Measurements from ENCODE around the gene BTBD16. TPM values are rescaled to one million over a fixed set of nuclear protein-coding genes. Genes with fewer than 3 reads are reported as not detected.

BTBD16 gene
- total RNA-seq, 1 donor from 2014 or later, result not detected

DNA sequence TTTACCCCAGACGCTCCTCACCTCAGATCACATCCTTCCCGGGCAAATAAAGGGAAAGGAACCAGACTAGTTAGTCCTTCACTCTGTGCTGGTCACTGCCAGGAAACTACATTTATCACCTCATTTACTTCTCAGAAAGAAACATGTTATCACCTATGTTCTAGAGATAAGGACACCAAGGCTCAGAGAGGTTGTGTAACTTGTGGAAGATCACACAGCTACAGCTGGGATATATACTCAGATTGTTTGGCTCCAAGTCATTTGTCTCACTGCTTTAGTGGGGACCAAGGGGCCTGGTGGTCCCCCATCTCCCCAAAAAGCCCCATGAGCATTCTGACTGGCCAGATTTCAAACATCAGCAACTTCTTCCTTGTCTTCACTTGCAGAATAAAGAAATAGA is 17.5 kb upstream of the BTBD16 start:
- Mint-ChIP-seq H3K4me1 (no peaks in the 10 kb centered on the region), H3K4me3 (no peak overlapping the region), H3K9me3 (no peaks in the 10 kb centered on the region), H3K27me3 (no peaks in the 10 kb centered on the region), H3K27ac (no peak overlapping the region), H3K36me3 (ENCODE audit: low read depth) (no peaks in the 10 kb centered on the region)
- no peak for DNase-seq
- intact Hi-C loops (cut with micrococcal nuclease), result no loop called here

DNA sequence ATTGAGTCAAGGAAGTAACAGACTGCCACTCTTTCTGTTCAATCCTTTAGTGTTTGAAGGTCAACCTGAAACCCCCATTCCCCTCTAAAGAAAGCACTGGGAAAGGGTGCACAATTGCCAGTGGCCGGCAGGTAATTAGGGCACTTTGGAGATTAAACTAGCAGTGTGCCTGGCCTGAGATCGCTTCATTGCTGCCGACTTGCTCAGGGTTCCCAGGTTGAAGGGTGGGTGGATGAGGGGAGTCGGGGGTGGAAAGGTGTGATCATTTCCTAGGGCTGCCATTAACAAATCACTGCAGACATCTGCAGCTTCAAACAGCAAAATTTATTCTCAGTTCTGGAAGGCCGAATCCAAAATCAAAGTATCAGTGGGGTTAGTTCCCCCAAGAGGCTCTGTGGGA is 16.3 kb upstream of the BTBD16 start:
- Mint-ChIP-seq H3K4me1 (no peaks in the 10 kb centered on the region), H3K27me3 (no peaks in the 10 kb centered on the region), H3K9me3 (no peaks in the 10 kb centered on the region), H3K27ac (no peak overlapping the region), H3K4me3 (no peak overlapping the region), H3K36me3 (ENCODE audit: low read depth) (no peaks in the 10 kb centered on the region)
- intact Hi-C loops (cut with micrococcal nuclease), result no loop called here
- no peak for DNase-seq

DNA sequence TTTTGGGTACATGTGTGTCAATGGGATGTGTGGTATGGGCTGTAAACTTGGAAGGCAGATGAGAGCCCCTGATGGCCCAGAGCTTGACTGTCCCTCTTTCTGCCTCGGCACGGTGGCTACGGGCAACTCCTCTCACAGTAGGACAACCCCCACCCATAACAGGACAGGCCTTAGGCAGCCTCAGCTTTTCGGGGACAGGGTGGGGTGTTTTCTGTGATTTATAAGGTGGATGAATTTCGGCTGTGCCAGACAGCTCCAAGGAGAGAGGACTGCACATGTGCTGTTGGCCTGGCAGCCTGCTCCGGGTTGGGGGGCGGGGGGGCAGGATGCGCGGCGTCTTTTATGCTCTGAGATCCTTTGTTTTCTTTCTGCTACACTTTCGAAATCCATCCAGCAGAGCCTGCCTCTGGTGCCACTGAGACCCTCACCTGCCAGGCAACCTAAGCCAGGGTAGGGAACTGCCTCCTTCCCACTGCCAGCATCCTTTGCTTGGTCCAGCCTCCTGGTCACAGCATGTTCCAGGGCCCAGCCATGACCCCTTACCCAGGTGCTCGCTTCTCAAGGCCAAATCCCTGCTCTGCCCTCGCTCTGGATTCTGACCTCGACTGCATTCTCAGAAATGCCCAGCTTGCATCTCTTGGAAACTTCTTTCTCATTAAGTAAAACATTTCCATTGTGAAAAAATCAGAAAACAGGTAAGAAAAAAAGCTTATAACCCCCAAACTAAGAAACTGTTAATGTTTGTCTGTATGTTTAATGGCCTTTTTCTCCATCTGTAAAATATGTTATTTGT is 15.4 kb upstream of the BTBD16 start:
- DNase-seq, result no peak
- Mint-ChIP-seq H3K4me3 (no peak overlapping the region), H3K4me1 (no peaks in the 10 kb centered on the region), H3K36me3 (ENCODE audit: low read depth) (no peaks in the 10 kb centered on the region), H3K27me3 (no peaks in the 10 kb centered on the region), H3K27ac (no peak overlapping the region), H3K9me3 (no peaks in the 10 kb centered on the region)
- intact Hi-C loops (cut with micrococcal nuclease), result no loop called here

DNA sequence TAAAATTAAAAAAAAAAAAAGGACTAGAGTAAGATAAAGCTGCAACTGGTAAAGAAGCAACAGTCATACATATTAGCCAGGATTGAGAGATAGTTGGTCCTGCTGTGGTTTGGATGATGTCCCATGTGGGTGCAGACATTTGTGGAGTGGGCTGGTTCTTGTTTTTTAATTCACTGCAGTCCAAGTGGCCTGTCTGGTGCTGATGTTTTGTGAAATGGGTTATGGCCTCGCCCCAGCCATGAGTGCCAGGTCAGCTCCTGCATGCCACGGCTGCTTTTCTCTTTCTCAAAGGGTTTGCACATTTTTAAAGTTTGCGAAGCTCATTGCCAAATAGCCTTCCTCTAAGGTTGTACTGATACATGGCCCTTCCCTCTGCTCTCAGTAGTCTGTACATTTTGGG is 14.1 kb upstream of the BTBD16 start:
- DNase-seq, result no peak
- Mint-ChIP-seq H3K36me3 (ENCODE audit: low read depth) (no peaks in the 10 kb centered on the region), H3K4me3 (no peak overlapping the region), H3K27ac (no peak overlapping the region), H3K27me3 (no peaks in the 10 kb centered on the region), H3K9me3 (no peaks in the 10 kb centered on the region), H3K4me1 (no peaks in the 10 kb centered on the region)
- intact Hi-C loops (cut with micrococcal nuclease), result no loop called here

DNA sequence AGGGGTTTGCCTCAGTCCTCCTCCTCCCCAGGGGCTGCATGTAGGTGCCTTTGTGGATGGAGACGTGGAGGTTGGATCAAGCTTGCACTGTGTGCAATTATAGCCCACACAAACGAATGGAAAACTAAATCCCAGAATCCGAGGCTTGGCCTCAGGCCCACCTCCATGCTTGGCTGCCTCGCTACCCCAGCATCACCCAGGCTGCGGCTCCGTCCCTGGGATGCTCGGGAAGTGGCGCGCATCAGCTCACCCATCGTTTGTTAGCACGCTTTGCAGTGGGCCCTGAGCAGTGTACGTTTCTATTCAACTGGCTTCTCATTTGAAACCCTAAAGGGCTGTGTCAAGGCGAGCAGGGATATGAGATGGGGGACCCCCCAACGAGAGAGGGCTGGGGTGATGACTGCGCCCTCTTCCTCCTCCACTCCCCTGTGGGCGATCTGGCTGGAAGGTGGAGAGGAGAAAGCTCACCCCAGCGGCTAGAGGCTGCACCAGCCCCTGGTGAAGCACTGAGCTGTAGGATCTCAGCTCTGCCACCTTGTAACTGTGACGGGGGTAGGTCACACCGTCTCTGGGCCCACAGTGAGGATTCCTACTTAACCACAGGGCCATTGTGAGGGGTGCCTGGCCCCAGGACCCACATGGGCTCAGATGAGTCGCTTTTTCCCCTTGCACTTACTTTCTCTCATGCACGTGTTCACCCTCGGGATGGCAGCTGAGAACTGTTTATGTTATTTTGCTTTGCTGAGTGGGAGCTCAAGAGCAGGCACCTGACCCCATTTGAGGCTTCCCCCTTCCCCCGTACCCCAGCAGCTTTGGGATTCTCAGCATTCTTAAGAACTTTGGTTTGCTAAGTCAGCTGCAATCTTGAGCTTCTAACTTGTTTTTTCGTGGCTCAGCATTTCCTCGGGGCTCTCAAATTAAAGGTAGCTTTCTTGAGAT is 12.7 kb upstream of the BTBD16 start:
- no peak for DNase-seq
- intact Hi-C loops (cut with micrococcal nuclease), result no loop called here
- Mint-ChIP-seq H3K4me1 (no peaks in the 10 kb centered on the region), H3K36me3 (ENCODE audit: low read depth) (no peaks in the 10 kb centered on the region), H3K27ac (no peak overlapping the region), H3K27me3 (peaks cover 3% of the 10 kb centered on the region), H3K9me3 (no peaks in the 10 kb centered on the region), H3K4me3 (no peak overlapping the region)

DNA sequence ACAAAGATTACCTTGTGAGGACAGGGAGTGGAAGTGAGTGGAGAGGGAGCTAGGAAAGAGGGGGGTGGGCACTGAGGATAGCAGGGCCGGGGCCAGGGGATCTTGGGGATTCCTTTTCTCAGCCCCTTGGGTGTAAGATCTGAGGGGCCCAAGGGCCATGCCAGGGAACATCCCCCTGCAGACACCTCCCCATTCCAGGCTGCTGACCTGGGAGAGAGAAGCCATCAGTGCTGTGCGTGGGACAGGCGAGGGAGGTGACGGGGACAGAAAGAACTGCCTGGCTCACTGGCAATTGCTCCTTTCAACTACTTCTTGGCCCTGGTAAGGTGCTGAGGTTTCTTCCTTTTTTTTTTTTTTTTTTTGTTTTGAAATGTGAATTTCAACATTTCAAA is 12.0 kb upstream of the BTBD16 start:
- Mint-ChIP-seq H3K9me3 (no peaks in the 10 kb centered on the region), H3K4me3 (no peak overlapping the region), H3K36me3 (ENCODE audit: low read depth) (no peaks in the 10 kb centered on the region), H3K27me3 (peaks cover 4% of the 10 kb centered on the region), H3K4me1 (no peaks in the 10 kb centered on the region), H3K27ac (no peak overlapping the region)
- no peak for DNase-seq
- intact Hi-C loops (cut with micrococcal nuclease), result no loop called here

DNA sequence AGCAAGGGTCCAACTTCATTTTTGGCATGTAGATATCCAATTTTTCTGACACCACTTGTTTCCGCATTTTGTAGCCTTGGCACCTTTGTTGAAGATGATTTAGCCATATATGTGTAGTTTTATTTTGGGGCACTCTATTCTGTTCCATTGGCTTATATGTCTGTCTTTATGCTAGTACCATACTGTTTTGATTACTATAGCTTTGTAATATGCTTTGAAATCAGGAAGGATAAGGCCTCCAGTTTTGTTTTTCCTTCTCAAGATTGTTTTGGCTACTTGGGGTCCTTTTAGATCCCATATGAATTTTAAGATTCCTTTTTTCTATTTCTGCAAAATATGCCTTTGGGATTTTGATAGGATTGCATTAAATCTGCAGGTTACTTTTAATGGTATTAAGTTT is 9.5 kb upstream of the BTBD16 start:
- DNase-seq, result no peak
- Mint-ChIP-seq H3K4me1 (no peaks in the 10 kb centered on the region), H3K9me3 (no peaks in the 10 kb centered on the region), H3K36me3 (ENCODE audit: low read depth) (no peaks in the 10 kb centered on the region), H3K27ac (no peak overlapping the region), H3K27me3 (peaks cover 4% of the 10 kb centered on the region), H3K4me3 (no peak overlapping the region)
- intact Hi-C loops (cut with micrococcal nuclease), result no loop called here

DNA sequence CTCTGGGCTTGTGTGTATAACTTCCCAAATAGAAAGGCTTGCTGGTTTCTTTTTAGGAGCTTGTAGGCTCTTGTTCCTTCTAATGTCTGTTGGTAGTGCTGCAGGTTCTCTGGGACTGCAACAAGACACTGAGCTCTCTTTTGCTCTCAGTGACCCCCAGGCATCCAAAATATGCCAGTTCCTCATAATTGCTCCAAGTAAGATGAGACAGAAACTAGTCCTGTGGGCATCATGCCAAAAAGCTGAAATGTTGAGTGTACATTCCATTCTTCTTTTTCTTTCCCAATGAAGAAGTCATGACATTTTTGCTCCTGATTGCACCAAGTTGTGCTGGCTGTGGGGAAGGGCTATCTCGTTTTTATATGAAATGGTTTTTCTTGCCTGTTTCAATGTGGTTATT is 7.1 kb upstream of the BTBD16 start:
- Mint-ChIP-seq H3K9me3 (no peaks in the 10 kb centered on the region), H3K4me1 (no peaks in the 10 kb centered on the region), H3K36me3 (ENCODE audit: low read depth) (no peaks in the 10 kb centered on the region), H3K27ac (no peak overlapping the region), H3K27me3 (peaks cover 4% of the 10 kb centered on the region), H3K4me3 (no peak overlapping the region)
- intact Hi-C loops (cut with micrococcal nuclease), result no loop called here
- DNase-seq, result no peak

DNA sequence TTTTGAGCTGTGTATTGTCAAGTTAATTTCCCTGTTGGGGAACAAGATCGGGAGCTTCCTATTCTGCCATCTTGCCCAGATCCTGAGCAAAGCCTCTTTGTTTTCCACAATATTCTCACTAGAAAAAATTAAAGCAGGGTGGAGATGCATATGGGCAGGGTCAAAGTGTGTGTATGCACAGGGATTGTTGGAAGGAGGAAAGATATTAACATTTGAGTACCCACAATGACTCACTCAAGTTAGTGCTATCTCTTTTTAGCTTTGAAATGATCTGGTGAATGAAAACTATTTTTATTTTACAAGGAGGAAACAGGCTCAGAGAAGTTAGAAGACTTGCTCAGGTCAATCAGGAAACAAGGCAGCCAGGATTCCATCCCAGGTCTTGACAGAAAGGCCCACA is 6.7 kb upstream of the BTBD16 start:
- Mint-ChIP-seq H3K27ac (no peak overlapping the region), H3K4me1 (no peaks in the 10 kb centered on the region), H3K9me3 (no peaks in the 10 kb centered on the region), H3K36me3 (ENCODE audit: low read depth) (no peaks in the 10 kb centered on the region), H3K27me3 (peaks cover 4% of the 10 kb centered on the region), H3K4me3 (no peak overlapping the region)
- no peak for DNase-seq
- intact Hi-C loops (cut with micrococcal nuclease), result no loop called here

DNA sequence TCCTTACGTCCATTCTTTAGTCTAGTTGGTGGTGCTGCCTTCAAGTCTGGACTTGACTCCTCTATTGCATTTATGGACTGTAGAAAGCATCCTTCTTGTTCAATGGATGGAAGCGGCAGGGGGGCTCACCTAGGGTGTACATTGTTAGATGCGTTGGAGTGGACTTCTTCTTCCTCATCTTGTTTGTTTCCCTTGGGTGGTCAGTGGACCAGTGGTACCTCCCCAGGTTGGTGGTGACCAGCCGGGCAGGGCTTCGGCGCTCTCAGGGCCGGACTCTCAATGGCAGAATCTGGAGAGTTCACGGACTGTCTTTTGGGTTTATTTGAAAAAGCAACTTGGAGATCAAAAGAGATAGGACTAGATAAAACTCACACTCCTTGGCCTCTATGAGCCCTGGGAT is 6.2 kb upstream of the BTBD16 start:
- Mint-ChIP-seq H3K4me1 (no peaks in the 10 kb centered on the region), H3K4me3 (no peak overlapping the region), H3K27ac (no peak overlapping the region), H3K27me3 (peaks cover 4% of the 10 kb centered on the region), H3K9me3 (no peaks in the 10 kb centered on the region), H3K36me3 (ENCODE audit: low read depth) (no peaks in the 10 kb centered on the region)
- DNase-seq, result no peak
- intact Hi-C loops (cut with micrococcal nuclease), result no loop called here

DNA sequence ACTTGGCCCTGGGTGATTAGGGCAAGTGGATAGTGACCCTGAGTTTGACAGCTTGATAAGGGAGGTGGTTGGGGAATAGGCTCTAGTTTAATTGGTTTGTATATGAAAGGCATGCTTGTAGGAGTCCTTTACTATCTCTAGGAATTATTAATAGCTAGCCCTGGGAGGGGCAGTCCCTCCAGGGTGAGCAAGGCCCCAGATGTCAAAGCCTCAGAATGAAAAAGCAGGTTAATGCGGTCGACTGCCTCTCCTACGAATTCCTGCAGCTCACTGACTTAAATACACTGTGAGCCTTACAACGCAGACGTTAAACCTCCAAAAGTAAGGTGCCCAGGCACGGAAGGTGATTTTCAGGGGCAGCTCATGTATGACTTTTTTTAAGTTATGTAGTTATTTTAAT is 5.2 kb upstream of the BTBD16 start:
- no peaks in the 10 kb centered on the region for H3K4me1 Mint-ChIP-seq
- DNase-seq, result no peak
- H3K36me3 Mint-ChIP-seq (ENCODE audit: low read depth), result no peaks in the 10 kb centered on the region
- intact Hi-C loops (cut with micrococcal nuclease), result no loop called here
- no peak overlapping the region for H3K27ac Mint-ChIP-seq
- no peak overlapping the region for H3K4me3 Mint-ChIP-seq
- peaks cover 4% of the 10 kb centered on the region for H3K27me3 Mint-ChIP-seq
- no peaks in the 10 kb centered on the region for H3K9me3 Mint-ChIP-seq

DNA sequence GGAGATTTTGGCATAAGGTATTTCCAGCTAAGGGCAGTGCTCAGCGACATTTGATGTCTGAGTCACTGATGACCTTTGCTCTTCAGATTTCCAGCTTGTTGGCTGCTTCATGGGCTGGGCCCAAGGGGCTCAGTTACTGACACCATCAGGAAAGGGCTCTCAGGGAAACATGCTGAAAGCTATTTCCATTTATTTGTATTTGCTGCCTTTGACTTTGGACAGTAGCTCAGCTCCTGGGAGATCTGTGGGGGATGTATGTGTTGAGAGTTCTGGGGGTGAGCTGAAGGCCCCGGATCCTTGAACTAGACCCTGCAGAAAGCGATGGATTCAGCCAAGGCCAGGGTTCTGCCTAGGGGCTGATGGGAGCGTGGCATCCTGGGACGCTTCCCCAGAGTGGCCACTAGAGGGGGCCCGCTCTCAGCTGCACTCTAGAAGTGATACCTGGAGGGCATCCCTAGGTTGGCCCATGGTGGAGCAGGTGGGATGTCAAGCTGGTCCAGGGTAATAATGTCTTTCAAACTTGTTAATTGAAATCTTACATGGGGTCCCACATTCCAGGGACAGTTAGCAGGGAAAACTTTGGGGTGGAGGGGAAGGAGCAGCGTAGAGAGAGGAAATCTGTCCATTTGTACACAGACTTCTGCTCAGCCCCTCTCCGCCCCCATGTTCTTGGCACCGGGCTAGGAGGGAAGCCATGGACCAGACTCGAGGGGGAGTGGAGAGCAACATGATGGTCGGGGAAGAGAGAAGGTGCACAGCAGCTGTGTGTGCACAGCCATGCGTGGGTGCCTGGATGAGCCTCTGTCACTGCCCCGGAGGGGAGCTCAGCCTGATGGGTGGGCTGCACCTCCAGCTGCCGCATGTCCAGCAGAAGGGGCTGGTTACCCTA is 3.0 kb upstream of the BTBD16 start:
- no peak overlapping the region for H3K27ac Mint-ChIP-seq
- intact Hi-C loops (cut with micrococcal nuclease), result no loop called here
- no peaks in the 10 kb centered on the region for H3K4me1 Mint-ChIP-seq
- no peaks in the 10 kb centered on the region for H3K9me3 Mint-ChIP-seq
- H3K27me3 Mint-ChIP-seq, result peaks cover 4% of the 10 kb centered on the region
- peak; percentile 83 for DNase-seq
- H3K4me3 Mint-ChIP-seq, result no peak overlapping the region
- no peaks in the 10 kb centered on the region for H3K36me3 Mint-ChIP-seq (ENCODE audit: low read depth)

DNA sequence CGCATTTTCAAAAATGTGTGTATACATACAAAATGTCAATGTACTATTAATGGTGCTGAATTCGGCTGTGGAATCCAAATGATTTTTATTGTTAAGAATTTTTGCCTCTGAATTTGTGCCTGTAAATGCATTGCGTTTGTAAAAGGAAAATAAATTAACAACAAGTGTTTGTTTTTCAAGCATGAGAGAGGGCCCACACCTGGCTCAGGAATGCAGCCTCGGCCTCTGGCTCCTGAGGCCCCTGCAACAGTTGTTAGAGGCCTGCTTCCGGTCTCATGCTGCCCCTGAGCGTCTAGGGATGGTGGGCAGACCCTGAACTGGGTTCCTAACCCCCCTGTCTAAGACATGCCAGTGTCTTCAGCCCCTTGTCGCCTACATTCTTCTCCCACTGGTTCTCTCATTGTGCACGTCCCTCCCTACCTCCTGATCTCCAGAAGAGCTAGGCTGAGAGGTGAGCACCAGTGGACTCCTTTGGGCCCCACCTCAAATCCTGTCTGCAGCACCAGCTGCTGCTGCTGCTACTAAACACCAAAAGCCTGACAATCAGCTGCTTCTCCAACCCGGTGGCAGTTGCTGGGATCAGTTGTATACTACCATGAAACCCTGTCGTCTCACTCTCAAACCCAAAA is 1.9 kb upstream of the BTBD16 start:
- intact Hi-C loops (cut with micrococcal nuclease), result no loop called here
- Mint-ChIP-seq H3K4me1 (no peaks in the 10 kb centered on the region), H3K4me3 (no peak overlapping the region), H3K27me3 (no peaks in the 10 kb centered on the region), H3K27ac (no peak overlapping the region), H3K9me3 (no peaks in the 10 kb centered on the region), H3K36me3 (ENCODE audit: low read depth) (no peaks in the 10 kb centered on the region)
- no peak for DNase-seq
